ENCODE measurements around the gene RFX1. TPM values are rescaled to one million over a fixed set of nuclear protein-coding genes. Genes with fewer than 3 reads are reported as not detected.

The RFX1 gene
- total and polyA plus RNA-seq, 2 donors (not counting 1 experiment from before 2014, with no cell fraction given), result 9.2 to 33.3 TPM

- peaks cover 51% of the 10 kb centered on the region for H3K4me1 Mint-ChIP-seq
Measured at GRCh38 chr19:14000691-14001375, 5.3 kb downstream of the RFX1 start.

More at GRCh38 chr19:14000691-14001375, 5.3 kb downstream of the RFX1 start:
- Histone ChIP-seq H3K27ac (ENCODE audit: low read length in 2 of 2) (peak overlapping the region; percentile 62 to 100), H3K27me3 (replicated peaks in 1 of 4; ENCODE audit: control extremely low read depth in 1 of 4, control insufficient read depth in 3 of 4, insufficient read depth in 4 of 4, low read length in 3 of 4) (no peaks in the 10 kb centered on the region), H3K4me3 (ENCODE audit: control extremely low read depth in 1 of 5, extremely low read depth in 1 of 5, insufficient read depth in 1 of 5, low read depth in 2 of 5, low read length in 4 of 5) (no peak overlapping the region), H3K36me3 (replicated peaks in 1 of 2; ENCODE audit: control extremely low read depth in 1 of 2, control insufficient read depth in 1 of 2, extremely low read depth in 1 of 2, insufficient read depth in 2 of 2, low read length in 1 of 2) (peaks cover 0 to 25% of the 10 kb centered on the region in 2 experiments), H3K79me2 (ENCODE audit: control insufficient read depth, insufficient read depth, low read length) (peaks cover 64% of the 10 kb centered on the region), H2AFZ (ENCODE audit: insufficient read depth, low read depth, low read length, poor library complexity, severe bottlenecking) (no peak overlapping the region), H3K9me3 (ENCODE audit: control extremely low read depth in 1 of 3, control insufficient read depth in 2 of 3, insufficient read depth in 1 of 3, low read length in 2 of 3) (peaks cover 0 to 6% (median 4%) of the 10 kb centered on the region in 3 donors), H3K4me2 (replicated peaks; ENCODE audit: low read depth, low read length, poor library complexity, severe bottlenecking) (peak overlapping the region; percentile 58), H4K20me1 (ENCODE audit: control insufficient read depth, insufficient read depth, low read length, poor library complexity, severe bottlenecking) (peaks cover 9% of the 10 kb centered on the region), H3K9ac (ENCODE audit: low read length) (peak overlapping the region; percentile 22), H3K4me1 (ENCODE audit: control insufficient read depth in 2 of 2, insufficient read depth in 2 of 2, low read length in 2 of 2) (peaks cover 56% of the 10 kb centered on the region in 2 donors)
- WGBS (ENCODE audit: insufficient coverage), result 71% methylated on average over 11 of the region's 13 CpGs
- ATAC-seq (ENCODE audit: low read depth), result no peak
- peak overlapping the region; percentile 68 for H3K4me3 Mint-ChIP-seq
- no peaks in the 10 kb centered on the region for H3K27me3 Mint-ChIP-seq
- peak; percentile 45 for DNase-seq
- ChIA-PET POLR2A (interaction anchor here (0.9 to 2.1 kb wide), 2 partner anchors 14 to 31 kb away, joined by 3 to 4 read pairs; partner anchors contain the start of gene IL27RA), CTCF (interaction anchor here (1.6 to 1.7 kb wide), 2 partner anchors 13 to 31 kb away, joined by 4 read pairs; partner anchors contain the start of gene IL27RA)
- peak overlapping the region; percentile 90 for H3K27ac Mint-ChIP-seq
- TF ChIP-seq EZH2 (IDR thresholded peaks at IDR 0.05; ENCODE audit: borderline replicate concordance, insufficient read depth, low read depth, low read length, poor library complexity, severe bottlenecking), result no peak
- TF ChIP-seq, protein P1, sequence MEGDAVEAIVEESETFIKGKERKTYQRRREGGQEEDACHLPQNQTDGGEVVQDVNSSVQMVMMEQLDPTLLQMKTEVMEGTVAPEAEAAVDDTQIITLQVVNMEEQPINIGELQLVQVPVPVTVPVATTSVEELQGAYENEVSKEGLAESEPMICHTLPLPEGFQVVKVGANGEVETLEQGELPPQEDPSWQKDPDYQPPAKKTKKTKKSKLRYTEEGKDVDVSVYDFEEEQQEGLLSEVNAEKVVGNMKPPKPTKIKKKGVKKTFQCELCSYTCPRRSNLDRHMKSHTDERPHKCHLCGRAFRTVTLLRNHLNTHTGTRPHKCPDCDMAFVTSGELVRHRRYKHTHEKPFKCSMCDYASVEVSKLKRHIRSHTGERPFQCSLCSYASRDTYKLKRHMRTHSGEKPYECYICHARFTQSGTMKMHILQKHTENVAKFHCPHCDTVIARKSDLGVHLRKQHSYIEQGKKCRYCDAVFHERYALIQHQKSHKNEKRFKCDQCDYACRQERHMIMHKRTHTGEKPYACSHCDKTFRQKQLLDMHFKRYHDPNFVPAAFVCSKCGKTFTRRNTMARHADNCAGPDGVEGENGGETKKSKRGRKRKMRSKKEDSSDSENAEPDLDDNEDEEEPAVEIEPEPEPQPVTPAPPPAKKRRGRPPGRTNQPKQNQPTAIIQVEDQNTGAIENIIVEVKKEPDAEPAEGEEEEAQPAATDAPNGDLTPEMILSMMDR (IDR thresholded peaks at IDR 0.05), result no peak
- no peaks in the 10 kb centered on the region for H3K9me3 Mint-ChIP-seq (ENCODE audit: insufficient read depth)
- intact Hi-C loops (cut with micrococcal nuclease), result no loop called here

Data from B cell (primary cell).